Measurements from ENCODE around the gene CDC73.

DNA sequence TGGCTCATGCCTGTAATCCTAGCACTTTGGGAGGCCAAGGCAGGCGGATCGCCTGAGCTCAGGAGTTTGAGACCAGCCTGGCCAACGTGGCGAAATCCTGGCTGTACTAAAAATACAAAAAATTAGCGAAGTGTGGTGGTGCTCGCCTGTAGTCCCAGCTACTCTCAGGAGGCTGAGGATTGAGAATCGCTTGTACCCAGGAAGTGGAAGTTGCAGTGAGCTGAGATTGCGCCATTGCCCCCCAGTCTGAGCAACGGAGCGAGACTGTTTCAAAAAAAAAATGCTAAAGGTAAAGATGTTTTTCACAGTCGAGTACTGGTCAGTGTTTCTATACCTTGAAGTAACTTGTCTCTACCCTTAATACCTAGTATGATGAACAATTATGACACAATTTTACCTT is 27.7 kb upstream of the CDC73 start:
- TF ChIP-seq, protein P1, sequence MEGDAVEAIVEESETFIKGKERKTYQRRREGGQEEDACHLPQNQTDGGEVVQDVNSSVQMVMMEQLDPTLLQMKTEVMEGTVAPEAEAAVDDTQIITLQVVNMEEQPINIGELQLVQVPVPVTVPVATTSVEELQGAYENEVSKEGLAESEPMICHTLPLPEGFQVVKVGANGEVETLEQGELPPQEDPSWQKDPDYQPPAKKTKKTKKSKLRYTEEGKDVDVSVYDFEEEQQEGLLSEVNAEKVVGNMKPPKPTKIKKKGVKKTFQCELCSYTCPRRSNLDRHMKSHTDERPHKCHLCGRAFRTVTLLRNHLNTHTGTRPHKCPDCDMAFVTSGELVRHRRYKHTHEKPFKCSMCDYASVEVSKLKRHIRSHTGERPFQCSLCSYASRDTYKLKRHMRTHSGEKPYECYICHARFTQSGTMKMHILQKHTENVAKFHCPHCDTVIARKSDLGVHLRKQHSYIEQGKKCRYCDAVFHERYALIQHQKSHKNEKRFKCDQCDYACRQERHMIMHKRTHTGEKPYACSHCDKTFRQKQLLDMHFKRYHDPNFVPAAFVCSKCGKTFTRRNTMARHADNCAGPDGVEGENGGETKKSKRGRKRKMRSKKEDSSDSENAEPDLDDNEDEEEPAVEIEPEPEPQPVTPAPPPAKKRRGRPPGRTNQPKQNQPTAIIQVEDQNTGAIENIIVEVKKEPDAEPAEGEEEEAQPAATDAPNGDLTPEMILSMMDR (IDR thresholded peaks at IDR 0.05) = no peak
- TF ChIP-seq POLR2A (IDR thresholded peaks at IDR 0.05) = no peak
